Measurements from ENCODE around the gene MIOS. TPM values are rescaled to one million over a fixed set of nuclear protein-coding genes. Genes with fewer than 3 reads are reported as not detected.

Gene MIOS
- total and polyA plus RNA-seq, 2 experiments from 2014 or later = 24.0 to 50.8 TPM

- Histone ChIP-seq H3K79me2 (no peaks in the 10 kb centered on the region), H3K4me2 (no peak overlapping the region), H3K4me1 (ENCODE audit: insufficient read depth) (no peaks in the 10 kb centered on the region), H3K9me3 (ENCODE audit: low read depth) (no peaks in the 10 kb centered on the region), H3K9me2 (replicated peaks; ENCODE audit: insufficient read depth) (no peaks in the 10 kb centered on the region), H3K4me3 (no peak overlapping the region), H3K27me3 (no peaks in the 10 kb centered on the region), H2AFZ (no peak overlapping the region), H3K36me3 (replicated peaks; ENCODE audit: insufficient read depth, low read depth) (no peaks in the 10 kb centered on the region), H3K27ac (no peak overlapping the region), H4K20me1 (ENCODE audit: insufficient read depth, poor library complexity, severe bottlenecking) (no peaks in the 10 kb centered on the region)
- TF ChIP-seq EZH2phosphoT487 (IDR thresholded peaks at IDR 0.05; ENCODE audit: low read depth, severe bottlenecking, unreplicated experiment) (no peak), EZH2 (IDR thresholded peaks at IDR 0.05; ENCODE audit: borderline replicate concordance) (no peak)
- TF ChIP-seq, protein P1, sequence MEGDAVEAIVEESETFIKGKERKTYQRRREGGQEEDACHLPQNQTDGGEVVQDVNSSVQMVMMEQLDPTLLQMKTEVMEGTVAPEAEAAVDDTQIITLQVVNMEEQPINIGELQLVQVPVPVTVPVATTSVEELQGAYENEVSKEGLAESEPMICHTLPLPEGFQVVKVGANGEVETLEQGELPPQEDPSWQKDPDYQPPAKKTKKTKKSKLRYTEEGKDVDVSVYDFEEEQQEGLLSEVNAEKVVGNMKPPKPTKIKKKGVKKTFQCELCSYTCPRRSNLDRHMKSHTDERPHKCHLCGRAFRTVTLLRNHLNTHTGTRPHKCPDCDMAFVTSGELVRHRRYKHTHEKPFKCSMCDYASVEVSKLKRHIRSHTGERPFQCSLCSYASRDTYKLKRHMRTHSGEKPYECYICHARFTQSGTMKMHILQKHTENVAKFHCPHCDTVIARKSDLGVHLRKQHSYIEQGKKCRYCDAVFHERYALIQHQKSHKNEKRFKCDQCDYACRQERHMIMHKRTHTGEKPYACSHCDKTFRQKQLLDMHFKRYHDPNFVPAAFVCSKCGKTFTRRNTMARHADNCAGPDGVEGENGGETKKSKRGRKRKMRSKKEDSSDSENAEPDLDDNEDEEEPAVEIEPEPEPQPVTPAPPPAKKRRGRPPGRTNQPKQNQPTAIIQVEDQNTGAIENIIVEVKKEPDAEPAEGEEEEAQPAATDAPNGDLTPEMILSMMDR (IDR thresholded peaks at IDR 0.05; ENCODE audit: poor library complexity) = no peak
- 91% methylated on average over 2 of the region's 2 CpGs for WGBS (ENCODE audit: low lambda C conversion rate, missing lambda C conversion rate)
- DNase-seq (ENCODE audit: low spot score) = no peak
Observed at GRCh38 chr7:7526006-7526405, 40.7 kb upstream of the MIOS start.

DNA sequence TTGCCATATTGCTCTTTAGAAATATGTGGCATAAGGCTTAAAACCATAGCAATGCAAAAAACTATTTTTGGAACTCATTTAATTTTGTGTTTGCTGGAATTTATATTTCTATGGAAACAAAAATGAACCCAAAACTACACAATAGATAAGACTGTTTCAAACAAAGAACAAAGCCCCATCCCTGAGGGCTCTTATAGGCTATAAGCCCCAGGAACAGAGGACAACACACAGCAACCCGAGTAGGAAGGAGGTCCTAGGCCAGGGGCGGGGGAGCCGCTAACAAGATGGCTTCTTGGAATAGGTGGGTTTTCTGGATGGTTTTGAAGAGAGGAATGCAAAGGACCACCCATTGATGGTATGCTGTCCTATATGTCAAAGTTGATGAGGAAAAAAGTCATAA, 39.6 kb upstream of the MIOS start:
- no peaks in the 10 kb centered on the region for H3K9me2 ChIP-seq (replicated peaks; ENCODE audit: insufficient read depth)
- no peak overlapping the region for H3K4me3 ChIP-seq
- no peaks in the 10 kb centered on the region for H3K36me3 ChIP-seq (replicated peaks; ENCODE audit: insufficient read depth, low read depth)
- H3K27me3 ChIP-seq = no peaks in the 10 kb centered on the region
- no peak for TF ChIP-seq EZH2phosphoT487 (IDR thresholded peaks at IDR 0.05; ENCODE audit: low read depth, severe bottlenecking, unreplicated experiment)
- TF ChIP-seq, protein P1 (IDR thresholded peaks at IDR 0.05; ENCODE audit: poor library complexity) = no peak
- no peak for TF ChIP-seq EZH2 (IDR thresholded peaks at IDR 0.05; ENCODE audit: borderline replicate concordance)
- H3K4me2 ChIP-seq = no peak overlapping the region
- no peaks in the 10 kb centered on the region for H4K20me1 ChIP-seq (ENCODE audit: insufficient read depth, poor library complexity, severe bottlenecking)
- no peaks in the 10 kb centered on the region for H3K4me1 ChIP-seq (ENCODE audit: insufficient read depth)
- H3K27ac ChIP-seq = no peak overlapping the region
- no peaks in the 10 kb centered on the region for H3K79me2 ChIP-seq
- DNase-seq (ENCODE audit: low spot score) = no peak
- H2AFZ ChIP-seq = no peak overlapping the region
- WGBS (ENCODE audit: low lambda C conversion rate, missing lambda C conversion rate) = 92% methylated on average over 3 of the region's 3 CpGs
- no peaks in the 10 kb centered on the region for H3K9me3 ChIP-seq (ENCODE audit: low read depth)

GRCh38 chr7:7529328-7529727, 37.4 kb upstream of the MIOS start:
- Histone ChIP-seq H3K27ac (no peak overlapping the region), H3K36me3 (replicated peaks; ENCODE audit: insufficient read depth, low read depth) (no peaks in the 10 kb centered on the region), H3K9me3 (ENCODE audit: low read depth) (no peaks in the 10 kb centered on the region), H2AFZ (no peak overlapping the region), H4K20me1 (ENCODE audit: insufficient read depth, poor library complexity, severe bottlenecking) (no peaks in the 10 kb centered on the region), H3K27me3 (no peaks in the 10 kb centered on the region), H3K4me3 (no peak overlapping the region), H3K79me2 (no peaks in the 10 kb centered on the region), H3K9me2 (replicated peaks; ENCODE audit: insufficient read depth) (no peaks in the 10 kb centered on the region), H3K4me1 (ENCODE audit: insufficient read depth) (no peaks in the 10 kb centered on the region), H3K4me2 (no peak overlapping the region)
- no peak for DNase-seq (ENCODE audit: low spot score)
- 77% methylated on average over 4 of the region's 4 CpGs for WGBS (ENCODE audit: low lambda C conversion rate, missing lambda C conversion rate)
- TF ChIP-seq EZH2 (IDR thresholded peaks at IDR 0.05; ENCODE audit: borderline replicate concordance) (no peak), EZH2phosphoT487 (IDR thresholded peaks at IDR 0.05; ENCODE audit: low read depth, severe bottlenecking, unreplicated experiment) (no peak)
- TF ChIP-seq, protein P1 (IDR thresholded peaks at IDR 0.05; ENCODE audit: poor library complexity) = no peak

Data from hepatocyte (in vitro differentiated cells).